HG03039 (cell line): ENCODE results near the gene CEP131.

Experiments
- ATAC-seq: cut with Tn5 transposase; IDR thresholded peaks from one replicate; pipeline ENCODE4 v1.9.1; 2021; ENCODE audit warnings: mild to moderate bottlenecking, moderate library complexity; ENCODE audit not compliant: unreplicated experiment

Gene CEP131

GRCh38 chr17:81239714-81240555 is 17.2 kb upstream of the CEP131 start:
- no peak for ATAC-seq

- peak; percentile 88 for ATAC-seq
Observed at GRCh38 chr17:81238815-81239713, 16.3 kb upstream of the CEP131 start, which contains the start of the genes NDUFAF8 and TEPSIN. TSS of gene NDUFAF8 (plus strand) at chr17:81239318. CDS start at chr17:81239364, 46 bp downstream. TSS of gene TEPSIN (minus strand) at chr17:81239055. CDS start at chr17:81239033, 22 bp downstream.

DNA sequence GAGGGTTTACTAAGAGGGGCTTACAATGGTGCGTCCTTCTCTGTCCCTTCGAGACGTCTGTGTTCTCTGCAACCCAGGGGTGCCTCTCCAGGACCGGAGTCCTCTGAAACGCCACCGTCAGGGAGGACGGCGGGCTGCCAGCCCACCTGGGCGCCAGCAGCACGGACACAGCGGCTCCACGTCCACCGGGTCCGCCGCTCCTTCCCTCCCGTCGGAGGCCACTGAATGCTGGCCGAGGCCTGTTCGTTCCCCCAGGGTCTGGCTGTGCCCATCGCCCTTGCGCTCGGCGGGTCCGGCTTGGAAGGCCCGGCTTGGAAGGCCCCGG is 15.7 kb upstream of the CEP131 start:
- ATAC-seq = peak; percentile 1

GRCh38 chr17:81237591-81238489 is 15.1 kb upstream of the CEP131 start:
- ATAC-seq = no peak

DNA sequence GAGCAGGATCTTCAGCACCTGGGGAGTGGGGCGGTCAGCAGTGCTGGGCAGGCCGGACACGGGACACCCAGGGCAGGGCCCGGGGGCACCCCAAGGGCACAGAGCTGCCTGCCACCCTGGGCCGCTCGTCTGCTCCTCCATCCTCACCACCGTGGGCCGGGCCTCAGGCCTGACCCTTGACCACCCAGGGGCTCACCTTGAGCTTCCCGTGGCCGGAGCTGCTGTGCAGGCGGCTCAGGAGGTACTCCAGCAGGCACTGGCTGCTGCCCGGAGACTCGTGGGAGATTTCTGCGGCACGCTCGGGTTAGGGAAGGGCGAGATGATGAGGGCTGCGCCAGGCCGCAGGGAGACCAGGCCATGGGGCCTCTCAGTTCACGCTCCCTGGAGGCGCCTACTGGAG is 14.0 kb upstream of the CEP131 start:
- no peak for ATAC-seq

GRCh38 chr17:81235822-81236740 is 13.3 kb upstream of the CEP131 start:
- no peak for ATAC-seq

DNA sequence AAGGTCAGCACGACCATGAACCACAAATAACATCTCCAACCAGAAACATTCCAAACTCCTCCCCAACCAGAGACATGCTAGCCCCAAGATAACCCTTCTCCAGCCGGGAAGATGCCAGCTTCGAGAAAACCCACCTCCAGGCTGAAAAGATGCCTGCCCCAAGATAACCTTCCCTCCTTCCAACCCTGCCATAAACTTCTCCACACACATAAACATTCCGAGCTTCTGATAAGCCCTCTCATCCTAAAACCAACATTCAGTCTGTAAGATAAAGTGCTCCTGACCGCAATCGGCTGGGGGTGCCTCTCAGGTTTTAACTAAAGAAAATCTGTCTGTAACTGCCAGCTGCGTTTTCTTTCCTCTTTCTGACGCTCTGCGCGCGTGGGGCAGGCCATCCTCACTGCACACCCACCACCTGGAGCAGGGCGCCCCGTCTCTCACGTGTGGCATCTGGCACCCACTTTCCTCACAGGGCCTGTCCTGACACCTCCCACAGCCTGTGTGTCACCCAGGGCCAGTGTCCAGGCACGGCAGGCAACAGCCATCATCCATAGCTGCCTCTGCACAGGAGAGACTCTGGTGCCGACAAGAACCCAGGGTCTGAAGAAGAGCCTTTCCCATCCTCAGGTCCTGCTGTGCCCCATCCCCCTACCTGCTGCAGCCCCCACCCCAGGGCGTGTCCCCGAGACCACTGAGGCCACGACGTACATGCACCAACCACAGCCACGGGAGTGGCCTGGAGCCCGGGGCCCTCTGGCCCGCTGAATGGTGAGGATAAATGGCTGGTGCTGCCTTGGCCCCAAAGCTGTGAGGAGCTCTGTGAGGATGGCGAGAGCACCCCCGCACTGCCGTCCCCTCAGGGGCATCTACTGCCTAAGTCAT is 12.4 kb upstream of the CEP131 start:
- ATAC-seq = no peak

- no peak for ATAC-seq
Observed at GRCh38 chr17:81234506-81234855, 11.7 kb upstream of the CEP131 start.

GRCh38 chr17:81233811-81234505 is 11.2 kb upstream of the CEP131 start:
- ATAC-seq = no peak

DNA sequence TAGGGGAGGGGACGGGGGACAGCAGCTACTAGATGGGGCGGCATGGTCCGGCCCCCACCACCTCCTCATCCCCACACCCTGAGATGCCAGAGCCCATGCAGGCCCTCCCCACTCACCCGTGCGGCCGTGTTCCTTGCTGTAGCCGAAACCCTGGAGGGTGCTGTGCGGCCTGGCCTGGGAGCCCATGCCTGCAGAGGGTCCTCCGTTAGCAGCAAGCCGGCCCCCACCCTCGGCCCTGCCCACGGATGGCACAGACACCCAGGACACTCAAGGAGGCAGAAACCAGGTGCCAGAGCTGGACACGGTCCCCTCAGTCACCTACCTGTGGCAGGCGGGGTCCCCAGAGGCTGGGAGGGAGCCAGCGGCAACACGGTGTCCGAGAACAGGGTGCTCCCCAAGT is 10.6 kb upstream of the CEP131 start:
- no peak for ATAC-seq

DNA sequence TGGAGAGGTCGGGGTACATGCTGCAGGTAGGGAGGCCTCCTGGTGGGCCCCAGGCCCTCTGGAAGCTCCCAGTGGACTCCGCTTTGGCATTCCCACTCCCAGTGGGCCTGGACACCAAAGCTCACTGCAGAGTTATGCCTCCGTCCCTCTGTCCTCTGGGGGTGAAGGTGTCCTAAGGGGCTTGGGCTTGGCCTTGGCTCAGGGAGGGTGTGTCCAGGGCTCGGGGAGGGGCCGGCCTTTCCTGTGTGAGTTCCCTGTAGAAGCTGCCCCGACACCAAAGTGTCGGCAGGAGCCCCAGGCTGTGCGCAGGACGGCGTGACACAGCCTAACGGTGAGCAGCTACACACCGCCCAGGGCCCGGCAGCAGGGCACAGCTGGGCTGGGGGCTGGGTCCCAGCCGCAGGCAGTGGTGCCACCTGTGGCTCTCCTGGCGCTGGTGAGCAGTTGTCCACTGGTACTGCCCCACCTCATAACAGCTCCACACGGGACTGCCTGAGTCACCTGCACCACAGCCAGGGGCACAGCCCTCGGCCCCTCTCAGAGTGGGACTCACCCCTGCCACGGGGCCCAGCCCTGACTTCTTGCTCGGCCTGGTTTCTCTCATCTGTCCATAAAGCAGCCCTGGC is 10.0 kb upstream of the CEP131 start:
- ATAC-seq = no peak

DNA sequence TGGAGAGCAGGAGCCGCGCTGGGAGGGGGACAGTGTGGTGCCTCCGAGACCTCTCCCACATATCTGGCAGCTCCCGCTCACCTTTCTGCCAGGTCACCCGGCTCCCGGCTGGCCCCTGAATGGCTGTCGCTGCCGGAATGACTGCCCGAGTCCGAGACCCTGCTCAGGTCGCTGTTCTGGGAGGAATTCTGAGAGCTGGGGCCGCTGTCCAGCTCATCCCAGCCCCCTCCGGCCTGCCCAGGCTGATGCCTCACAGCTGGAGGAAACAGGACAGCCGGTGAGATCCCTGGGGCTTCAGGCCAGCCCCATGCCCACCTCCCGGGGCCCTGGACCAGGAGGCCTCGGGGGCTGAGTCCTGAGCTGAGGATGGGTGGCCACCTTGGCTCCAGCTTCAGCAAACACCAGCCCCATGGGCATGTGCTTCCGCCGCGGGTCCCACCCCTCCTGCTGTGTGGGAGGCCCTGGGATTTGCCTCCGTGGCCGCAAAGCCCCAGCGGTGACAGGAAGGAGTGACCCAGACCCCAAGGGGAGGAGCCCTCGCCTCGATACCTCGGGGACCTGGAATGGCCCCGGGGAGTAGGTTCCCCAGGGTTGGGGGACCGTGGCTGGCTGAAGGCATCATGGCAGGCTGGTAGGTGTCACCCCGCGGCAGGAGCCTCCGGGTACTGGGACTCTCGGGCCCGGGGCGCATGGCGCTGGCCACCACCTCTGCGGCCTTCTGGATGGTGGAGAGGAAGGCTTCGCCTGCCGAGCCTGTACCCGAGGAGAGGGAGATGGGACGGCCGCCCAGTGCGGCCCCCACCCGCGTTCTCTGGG is 9.2 kb upstream of the CEP131 start:
- no peak for ATAC-seq

DNA sequence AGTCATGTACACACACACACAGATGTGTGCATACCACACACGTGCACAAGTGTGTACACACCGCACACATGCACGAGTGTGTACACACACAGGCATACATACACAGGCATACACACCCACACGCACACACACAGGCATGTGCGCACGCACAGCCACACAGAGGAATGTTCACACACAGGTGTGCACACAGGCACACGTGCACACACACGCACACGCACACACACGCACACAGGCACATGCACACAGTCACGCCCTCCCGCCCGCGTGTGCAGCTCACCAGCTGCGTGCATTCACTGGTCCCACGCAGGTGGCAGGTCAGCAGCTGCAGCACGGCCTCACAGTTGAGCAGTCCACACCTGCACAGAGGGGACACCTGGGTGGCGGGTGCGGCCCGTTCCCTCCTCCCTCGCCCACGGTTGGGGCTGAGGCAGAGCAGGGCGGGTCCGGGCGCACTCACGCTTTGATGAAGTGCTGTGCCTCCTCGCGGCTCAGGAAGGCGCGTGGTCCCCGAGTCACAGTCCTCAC is 8.4 kb upstream of the CEP131 start:
- no peak for ATAC-seq

DNA sequence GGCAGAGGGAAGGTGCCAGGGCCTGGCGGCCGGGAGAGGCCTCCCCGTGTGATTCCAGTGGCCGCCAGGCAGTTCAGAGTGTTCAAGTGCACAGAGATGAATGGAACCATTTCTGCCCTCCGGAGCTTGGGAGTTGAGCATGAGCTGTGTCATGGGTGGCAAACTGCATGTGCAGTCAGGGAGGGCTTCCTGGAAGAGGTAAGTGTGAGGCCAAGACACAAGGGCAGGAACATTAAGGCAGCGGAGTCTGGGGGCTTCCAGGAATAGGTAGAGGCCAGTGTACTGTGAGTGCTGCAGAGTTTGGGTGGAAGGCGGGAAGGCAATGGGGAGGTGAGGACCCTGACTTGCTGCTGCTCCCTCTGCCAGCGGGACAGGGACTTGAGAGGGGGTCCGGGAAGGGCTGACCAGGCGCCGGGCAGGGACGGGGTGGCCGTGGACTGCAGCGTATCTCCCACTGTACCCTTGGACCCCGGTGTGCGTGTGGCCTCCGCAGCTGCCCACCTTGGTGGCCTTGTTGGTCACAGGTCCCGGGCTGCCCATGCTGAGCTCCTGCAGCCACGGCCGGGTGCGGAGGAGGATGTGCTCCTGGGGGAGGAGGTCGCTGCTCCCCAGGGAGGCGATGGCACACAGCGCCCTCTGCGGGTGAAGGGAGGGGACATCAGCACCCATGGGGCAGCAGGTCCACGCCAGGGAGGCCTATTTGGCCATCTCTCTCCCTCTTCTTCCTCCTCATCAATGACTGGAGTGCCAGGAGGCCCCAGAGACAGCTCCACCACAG is 7.5 kb upstream of the CEP131 start:
- no peak for ATAC-seq

GRCh38 chr17:81229666-81229920 is 6.8 kb upstream of the CEP131 start:
- ATAC-seq = no peak
